HG02588 (cell line): Measurements from ENCODE around the gene IFNA6.
"Not testable (repeated sequence)": the region's sequence is repeated elsewhere in the genome, so short reads cannot be mapped to it uniquely, and the experiment has no call there.

Source experiments
- ATAC-seq: cut with Tn5 transposase; IDR thresholded peaks from one replicate; pipeline ENCODE4 v1.9.1; 2021; ENCODE audit warnings: mild to moderate bottlenecking, moderate library complexity; ENCODE audit not compliant: unreplicated experiment

Gene IFNA6

DNA sequence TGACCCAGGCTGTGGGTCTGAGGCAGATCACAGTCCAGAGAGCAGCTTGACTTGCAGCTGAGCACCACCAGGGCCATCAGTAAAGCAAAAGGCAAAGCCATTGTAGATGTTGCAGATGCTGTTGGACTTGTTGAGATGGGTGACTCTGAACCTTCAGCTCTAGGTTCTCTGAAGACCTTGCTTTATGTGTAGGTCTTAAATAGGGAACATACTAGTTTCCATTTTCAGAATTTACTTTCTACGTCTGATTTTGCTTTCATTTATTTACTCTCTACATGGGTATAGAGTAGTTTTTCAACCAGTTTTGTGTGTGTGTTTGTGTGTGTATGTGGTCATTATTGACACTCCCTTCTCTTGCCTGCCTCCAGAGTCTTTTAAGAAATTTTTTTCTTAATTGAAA, at the start of gene IFNA6:
TSS of gene IFNA6 (minus strand) at position 101 of the 400 bp plus-strand sequence. CDS start at position 101, 0 bp downstream.
- ATAC-seq = no peak

DNA sequence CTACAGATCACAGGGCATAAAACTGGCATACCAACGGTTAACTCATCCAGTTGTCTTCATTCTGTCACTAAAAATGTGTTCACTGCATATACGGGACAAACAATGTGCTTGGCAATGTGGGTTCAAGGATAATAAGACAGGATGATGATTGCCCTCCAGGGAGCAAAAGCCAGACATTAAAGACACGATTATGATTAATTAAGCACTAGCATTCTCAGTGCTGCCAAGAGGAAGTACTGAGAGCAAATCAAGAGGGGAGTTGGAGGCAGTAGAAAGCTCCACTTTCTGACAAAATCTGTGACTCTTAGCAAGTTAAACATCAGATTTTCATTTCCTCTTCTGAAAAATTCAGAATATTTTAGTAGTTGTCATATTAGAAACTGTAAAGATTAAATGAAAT, 49.3 kb upstream of the IFNA6 start:
- ATAC-seq = no peak

DNA sequence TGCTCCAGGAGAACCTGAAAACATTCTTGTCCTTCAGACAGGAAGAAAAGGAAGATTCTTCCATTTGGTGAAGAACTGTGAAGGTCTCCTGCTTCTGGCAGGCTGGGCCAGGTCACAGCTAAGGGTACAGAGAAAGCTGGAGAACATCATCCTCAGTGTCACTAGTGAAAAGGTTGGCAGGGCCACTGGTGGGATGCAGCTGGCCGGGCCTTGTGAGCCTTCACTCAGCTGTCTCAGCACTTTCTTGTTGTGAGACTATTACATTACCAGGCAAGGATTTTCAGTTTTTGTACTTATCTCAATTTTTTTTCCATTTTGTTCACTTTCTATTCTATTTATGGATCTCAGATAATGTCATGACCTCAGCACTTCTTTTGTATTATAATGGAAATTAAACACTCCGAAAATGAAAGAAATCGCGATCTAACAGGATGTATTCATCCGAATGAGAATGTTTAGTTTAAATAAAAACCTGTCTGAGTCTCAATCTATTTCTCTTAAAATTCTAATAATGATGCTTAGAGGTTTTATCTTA, 48.3 kb upstream of the IFNA6 start:
- no peak for ATAC-seq

DNA sequence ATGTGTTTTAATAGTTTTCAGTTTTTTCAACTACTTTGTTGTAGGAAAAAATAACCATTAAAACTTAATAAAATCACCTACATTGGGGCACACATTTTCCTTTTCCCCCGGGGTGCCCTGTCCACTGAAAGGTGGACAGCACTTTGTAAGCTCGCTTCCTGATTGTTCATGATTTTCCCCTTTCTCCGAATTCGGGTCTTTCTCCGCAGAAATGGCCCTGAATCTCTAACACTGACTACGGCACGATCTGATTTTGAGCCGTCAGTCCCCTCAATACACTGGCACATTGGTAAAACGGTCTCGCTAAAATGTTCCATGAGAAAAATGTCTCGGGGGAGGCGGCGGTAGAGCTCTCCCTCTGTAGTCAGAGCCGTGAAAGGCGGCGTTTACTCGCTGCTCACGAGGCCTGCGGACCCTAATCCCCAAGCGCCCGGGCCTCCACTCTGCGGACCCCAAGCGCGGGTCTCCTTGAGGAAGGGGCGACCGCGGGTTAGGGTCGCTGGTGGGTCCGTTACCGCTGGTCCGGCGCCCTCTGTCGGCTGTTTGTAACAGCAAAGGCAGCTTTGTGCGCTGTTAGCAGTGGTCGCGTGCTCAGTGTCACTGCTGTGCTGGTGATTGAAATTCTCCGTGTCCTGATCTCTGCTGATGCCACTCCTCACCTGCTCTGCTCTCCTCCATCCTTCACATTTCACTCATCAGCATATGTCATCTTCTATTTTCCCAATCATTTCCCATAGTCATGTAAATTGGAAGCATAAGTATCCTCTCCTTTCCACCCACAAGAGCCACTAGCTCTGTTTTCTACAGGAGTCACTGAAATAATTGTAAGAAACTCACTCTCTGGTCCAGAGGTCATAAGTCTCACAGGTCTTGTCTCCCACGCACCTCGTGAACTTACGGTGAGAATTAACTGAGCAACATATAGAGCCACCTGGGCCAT, 45.4 kb upstream of the IFNA6 start:
- ATAC-seq = peak; percentile 67

DNA sequence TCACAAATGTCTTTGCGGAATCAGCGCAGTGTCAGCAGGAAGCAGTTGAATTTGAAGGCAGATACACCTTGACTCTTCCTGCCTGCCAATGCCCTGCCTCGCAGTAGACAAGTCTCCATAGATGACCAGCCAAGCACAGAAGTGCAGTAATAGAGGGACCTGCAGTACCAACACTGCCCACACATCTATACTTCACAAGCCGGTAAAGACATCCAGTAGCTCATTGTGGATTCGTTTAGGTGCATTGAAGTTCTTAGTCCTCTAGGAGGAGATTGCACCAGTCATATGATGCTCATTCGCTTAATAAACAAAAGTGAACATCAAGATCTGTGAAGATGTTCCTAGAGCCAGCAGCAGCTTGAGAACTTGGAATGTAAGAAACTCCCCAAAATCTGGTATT, 41.6 kb upstream of the IFNA6 start:
- peak; percentile 81 for ATAC-seq

DNA sequence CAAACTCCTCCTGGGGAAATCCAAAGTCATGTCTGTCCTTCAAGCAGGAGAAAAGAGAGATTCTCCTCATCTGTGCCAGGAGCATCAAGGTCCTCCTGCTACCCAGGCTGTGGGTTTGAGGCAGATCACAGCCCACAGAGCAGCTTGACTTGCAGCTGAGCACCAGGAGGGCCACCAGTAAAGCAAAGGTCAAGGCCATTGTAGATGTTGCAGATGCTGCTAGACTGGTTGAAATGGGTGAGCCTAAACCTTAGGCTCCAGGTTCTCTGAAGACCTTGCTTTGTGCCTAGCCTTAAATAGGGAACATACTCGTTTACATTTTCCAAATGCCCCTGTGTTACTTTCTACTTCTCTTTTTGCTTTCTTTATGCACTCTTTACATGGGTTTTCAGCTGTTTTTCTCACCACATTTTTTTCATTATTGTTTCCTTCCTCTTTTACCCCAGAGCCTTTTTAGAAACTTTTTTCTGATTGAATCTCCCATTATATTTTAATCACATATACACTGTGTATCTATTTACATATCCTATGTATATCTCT, 34.5 kb upstream of the IFNA6 start, which contains the start of gene IFNA2:
TSS of gene IFNA2 (minus strand) at position 268 of the 540 bp plus-strand sequence. CDS start at position 199, 69 bp downstream.
- no peak for ATAC-seq

DNA sequence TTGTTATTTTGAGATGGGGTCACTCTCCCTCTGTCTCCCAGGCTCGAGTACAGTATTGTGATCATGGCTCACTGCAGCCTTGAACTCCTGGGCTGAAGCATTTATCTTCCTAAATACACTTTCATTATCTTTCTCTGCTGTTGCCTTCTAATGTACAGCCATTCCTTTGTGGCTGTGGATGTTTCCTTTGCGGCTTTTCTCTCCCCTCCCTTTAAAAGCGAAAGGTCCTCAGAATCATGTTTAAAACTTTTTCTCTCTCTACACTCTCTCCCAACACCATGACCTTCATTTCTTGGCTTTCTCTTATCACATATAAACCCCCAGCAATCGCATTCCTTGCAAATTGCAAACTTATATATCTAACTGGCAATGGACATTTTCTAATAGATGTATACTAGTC, 32.9 kb upstream of the IFNA6 start:
- no peak for ATAC-seq

DNA sequence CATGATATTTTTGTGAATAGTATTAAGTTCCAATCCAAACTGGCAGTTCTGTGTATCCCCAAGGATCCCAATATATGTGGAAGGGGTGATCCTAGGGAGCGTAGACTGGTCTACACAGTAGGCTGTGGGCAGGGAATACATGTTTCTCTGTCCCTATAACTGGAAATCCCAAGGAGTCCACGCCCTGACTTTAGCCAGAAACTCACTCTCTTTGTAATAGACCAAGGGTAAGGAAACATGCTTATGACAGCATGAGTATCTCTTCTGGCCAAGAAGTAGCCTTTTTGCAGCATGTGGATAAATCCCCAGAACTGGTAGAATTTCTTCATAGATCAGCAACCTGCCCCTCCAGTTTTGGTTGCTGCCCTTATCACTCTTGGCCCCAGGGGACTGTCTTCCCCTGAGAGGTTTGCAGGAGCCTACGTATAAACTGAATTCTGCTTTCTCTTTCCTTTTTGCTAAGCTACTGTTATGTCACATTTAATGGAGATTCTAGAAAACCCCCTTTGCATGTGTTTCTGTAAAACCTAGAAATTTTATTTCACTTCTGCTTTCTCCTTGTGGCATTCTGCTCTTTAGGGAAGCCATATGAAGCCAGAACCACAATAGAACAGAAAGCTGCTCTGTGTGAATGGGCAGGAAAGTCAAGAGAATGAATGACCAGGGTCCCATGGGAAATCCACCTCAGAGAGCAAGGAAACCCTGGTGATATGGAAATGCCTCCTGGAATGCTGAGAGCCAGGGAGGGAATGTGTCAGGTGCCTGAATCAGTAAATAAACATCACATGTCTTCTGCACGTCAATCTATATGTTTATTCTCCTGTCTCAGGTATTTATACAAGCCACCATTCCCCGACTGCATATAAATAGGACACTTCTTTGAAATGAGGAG, 31.0 kb upstream of the IFNA6 start:
- ATAC-seq = peak; percentile 98

DNA sequence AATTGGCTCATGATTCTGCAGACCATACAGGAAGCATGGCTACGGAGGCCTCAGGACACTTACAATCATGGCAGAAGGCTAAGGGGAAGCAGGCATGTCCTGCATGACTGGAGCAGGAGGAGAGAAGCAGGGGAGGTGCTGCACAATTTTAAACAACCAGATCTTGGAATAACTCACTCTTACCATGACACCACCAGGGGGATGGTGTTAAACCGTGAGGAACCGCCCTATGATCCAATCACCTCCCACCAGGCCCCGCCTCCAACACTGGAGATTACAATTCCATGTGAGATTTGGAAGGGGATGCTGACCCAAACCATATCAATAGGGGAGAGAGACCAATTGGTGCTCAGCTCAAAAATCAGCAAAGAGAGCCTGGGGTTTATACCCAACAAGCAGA, 20.8 kb upstream of the IFNA6 start:
- ATAC-seq = not testable (repeated sequence)

DNA sequence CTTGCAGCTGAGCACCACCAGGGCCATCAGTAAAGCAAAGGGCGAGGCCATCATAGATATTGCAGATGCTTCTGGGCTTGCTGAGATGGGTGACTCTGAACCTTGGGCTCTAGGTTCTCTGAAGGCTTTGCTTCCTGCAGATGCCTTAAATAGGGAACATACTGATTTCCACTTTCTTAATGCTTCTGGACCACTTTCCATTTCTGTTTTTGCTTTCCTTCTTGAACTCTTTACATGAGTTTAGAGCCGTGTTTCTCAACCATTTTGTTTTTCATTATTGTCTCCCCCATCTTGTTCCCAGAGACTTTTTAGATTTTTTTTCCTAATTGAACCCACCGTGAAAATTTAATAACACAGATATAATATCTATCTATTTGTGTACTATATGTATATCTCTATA, 17.3 kb upstream of the IFNA6 start, which contains the start of gene IFNA13:
TSS of gene IFNA13 (minus strand) at position 101 of the 400 bp plus-strand sequence. CDS start at position 54, 47 bp downstream.
- ATAC-seq = no peak

DNA sequence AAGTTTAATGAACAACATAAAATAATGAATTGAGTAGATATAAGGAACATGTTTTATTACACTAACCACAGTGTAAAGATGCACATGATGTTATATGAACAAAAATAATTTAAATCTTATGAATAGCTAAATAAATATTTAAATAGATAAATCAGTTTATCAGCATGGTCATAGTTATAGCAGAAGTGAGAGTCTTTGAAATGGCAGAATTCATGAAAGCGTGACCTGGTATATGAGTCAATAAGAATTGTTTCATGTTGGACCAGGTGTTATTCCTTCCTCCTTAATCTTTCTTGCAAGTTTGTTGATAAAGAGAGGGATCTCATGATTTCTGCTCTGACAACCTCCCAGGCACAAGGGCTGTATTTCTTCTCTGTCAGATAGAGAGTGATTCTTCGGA, 16.5 kb upstream of the IFNA6 start:
- ATAC-seq = peak; percentile 55

DNA sequence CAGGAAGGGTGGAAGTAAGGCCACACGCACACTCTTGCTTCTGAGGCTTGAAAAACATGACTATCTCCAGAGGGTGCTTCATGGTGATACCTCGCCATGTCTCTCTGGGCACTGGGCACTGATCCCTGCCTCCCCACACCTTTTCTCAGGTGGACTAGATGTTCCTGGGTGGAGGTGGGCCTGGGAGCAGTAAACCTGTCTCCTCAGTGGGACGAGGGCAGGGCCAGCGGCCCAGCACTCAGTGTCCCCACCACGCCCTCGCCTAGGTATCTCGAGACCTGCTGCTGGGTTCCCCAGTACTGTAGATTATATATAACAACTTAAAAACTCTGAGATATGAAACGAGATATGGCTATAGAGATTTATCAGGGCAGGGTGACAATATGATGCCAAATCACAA, 11.6 kb upstream of the IFNA6 start:
- ATAC-seq = no peak

DNA sequence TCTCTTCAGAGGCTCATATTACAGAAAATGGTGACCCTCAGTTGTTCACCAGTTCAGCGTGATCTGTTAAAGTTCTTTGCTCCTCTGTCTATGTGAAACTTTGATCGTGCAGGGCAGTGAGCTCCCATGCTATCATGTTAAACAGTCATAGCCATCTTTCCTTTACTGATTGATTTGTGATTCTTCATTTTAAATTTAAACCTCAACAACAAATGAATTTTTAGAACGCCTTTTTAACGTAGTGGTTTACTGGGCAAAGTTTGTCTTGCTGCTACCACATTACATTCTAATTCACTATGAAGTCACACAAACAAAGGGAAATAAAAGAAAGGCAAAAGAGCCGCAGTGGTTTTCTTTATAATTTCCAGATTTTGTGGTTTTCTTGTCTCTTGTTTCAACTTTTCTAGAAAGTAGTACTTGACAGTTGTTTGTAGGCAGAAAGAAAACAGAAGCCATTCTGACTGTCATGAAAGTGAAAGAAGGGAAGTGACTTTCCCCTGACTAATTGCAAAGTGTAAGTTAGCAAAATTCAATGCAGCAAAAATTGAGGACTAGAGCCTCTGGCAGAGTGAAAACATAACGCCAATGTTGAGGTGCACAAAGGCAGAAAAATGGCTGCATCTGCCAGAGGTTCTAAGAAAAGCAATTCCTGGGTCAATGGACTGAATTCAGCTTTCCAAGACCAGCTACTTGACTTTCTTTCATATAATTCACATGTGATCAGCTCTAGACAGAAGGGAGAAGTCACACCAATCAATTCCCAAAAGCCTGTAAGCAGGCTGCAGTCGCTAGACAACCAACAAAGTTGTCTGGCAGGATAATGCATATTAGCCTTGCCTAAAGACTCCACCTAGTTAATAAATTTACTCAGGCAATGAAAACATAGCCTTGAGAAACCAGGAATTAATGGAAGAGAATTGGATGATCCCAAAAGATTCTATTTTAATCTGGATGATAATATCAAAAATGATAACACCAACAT, 7.1 kb upstream of the IFNA6 start:
- peak; percentile 88 for ATAC-seq

DNA sequence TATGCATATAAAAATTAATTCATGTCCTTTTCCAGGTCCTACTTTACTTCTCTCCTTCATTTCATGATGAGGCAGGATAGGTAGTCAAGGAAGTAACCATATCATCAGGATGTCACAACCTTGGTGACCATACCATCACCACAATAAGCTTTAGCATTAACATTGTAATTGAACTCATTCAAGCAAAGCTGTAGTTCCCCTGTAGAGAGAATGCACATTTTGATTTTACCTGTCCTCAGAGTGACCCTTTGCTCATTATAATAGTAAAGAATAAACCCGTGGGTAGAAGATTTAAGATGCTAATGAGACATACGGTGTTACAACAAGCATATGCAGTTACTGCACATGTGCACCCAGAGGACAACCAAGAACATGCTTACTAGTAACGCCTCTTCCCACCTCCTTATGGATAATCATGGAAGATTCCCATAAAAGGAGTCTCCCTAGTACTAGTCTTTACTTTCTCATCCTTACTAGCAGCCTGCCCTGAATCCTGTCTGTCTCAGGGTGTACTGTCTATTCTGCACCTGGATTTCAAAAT, 2.2 kb downstream of the IFNA6 start:
- ATAC-seq = no peak

DNA sequence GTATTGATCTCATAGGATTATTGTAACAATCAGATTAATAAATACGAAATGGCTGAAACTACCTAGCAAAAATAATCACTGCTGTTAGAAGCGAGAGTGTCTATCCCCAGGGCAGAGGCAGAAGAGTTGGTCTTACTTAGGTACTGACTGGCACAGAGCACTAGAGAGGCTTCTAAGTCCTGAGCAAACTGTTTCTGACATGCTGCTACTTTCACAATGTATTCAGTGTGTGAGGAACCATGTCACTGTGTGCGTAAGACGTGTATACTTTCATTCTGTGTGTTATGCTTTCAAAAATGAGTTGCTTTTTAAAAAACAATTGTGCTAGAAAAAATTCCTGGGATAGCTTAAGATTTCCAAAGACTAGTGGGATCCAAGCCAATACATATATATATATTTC, 10.0 kb downstream of the IFNA6 start:
- ATAC-seq = no peak

DNA sequence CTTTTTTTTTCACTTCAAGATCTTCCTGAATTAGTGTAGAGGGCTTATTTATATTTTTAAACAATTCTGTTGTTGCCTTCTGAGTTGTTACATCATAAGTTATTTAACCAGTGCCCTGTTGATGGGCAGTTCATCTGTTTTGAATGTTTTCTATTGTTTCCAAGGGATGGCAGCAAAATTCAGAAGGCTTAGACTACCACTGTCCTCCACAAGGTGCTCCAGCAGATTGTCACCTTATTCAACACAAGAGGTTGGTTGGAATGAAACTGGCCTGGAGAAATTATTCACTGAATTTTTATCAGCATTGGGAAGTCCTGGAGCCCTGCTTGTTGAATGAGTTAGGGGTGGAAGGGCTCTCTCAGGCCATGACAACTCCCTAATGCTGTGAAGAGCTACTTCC, 14.2 kb downstream of the IFNA6 start:
- ATAC-seq = no peak

DNA sequence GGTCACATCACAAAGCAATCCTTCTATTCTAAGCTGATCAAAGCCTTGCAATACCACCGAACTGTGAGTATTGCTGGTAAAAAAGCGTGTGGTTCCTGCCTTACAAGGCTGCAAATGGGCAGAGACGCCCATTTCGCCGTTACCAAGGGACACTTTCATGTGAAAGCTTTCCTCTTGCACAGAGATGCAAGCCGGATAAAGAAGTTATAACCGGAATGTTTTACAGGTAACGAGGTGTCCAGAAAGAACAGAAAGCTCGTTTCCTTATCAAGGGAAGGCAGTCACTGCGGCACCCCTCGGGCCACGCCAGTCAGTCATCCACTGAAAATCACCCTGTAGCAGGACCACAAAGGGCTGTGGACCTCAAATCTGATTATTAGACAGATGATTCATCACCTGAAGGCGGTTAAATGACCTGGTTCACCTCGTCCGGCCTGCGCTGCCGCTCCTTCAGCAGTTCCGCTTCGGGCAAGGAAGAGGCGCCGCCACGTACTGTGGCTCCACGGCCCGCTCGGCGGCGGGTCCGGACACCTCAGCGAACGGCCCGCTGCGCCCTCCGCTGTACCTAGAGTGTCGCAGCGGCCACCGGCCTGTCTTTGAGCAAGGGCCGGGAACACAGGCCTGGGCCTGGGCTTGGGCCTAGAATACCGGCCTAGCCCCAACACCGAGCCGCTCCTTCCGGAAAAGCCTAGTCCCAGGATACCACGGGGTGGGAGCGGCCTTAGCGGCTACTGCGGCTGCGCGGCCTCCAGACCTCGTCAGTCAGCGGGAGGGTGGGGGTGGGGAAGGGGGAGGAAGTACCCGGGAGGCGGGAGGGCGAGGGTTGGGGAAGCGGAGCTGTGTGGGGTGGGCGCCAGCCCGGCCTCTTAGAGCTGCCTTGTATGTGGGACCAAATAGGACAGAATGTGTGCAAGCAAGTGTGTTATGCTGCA, 15.7 kb downstream of the IFNA6 start, which contains the start of gene KLHL9:
TSS of gene KLHL9 (minus strand) at position 704 of the 932 bp plus-strand sequence. CDS start at position 159, 545 bp downstream.
- peak; percentile 95 for ATAC-seq

DNA sequence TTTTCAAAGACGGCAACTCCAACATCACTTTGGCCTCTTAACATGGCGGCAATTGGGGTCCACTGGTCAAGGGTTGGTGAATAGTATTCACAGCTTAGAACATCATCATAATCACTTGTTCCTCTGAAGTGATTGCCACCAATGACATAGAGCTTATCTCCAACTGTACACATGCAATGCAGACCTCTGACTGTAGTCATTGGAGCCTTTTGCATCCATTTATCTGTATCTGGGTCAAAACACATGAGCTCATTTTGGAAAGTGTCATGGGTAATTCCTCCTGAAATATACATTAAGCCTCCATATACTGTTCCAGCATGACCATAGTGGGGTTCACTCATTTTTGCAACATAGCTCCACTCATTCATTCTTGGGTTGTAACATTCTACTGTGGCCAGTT, 17.5 kb downstream of the IFNA6 start:
- no peak for ATAC-seq
